HG02798 (cell line): ENCODE measurements around the gene WDR48.
A peak's percentile ranks its signal among the peaks of the same experiment; 100 is the strongest.
"Not testable (repeated sequence)": the region's sequence is repeated elsewhere in the genome, so short reads cannot be mapped to it uniquely, and the experiment has no call there.

Experiments
- ATAC-seq: cut with Tn5 transposase; IDR thresholded peaks from one replicate; pipeline ENCODE4 v1.9.1; 2021; ENCODE audit warnings: mild to moderate bottlenecking; ENCODE audit not compliant: unreplicated experiment, poor library complexity

The WDR48 gene

GRCh38 chr3:39051649-39052561 is at the start of gene WDR48, which contains the start of gene SCN11A:
Gene WDR48 (plus strand): TSS chr3:39052016. CDS start chr3:39052026, 10 bp downstream.
Gene SCN11A (minus strand): TSS chr3:39051944. CDS start chr3:38950362, 101,582 bp downstream.
- peak; percentile 100 for ATAC-seq

GRCh38 chr3:39005295-39005694 is 46.5 kb upstream of the WDR48 start:
- no peak for ATAC-seq

- ATAC-seq, result no peak
Measured at GRCh38 chr3:39011191-39011736, 40.6 kb upstream of the WDR48 start.

- ATAC-seq, result no peak
Measured at GRCh38 chr3:39013289-39013688, 38.5 kb upstream of the WDR48 start.

- no peak for ATAC-seq
Measured at GRCh38 chr3:39013921-39014509, 37.8 kb upstream of the WDR48 start.

GRCh38 chr3:39015418-39015817 is 36.4 kb upstream of the WDR48 start:
- ATAC-seq, result no peak

- ATAC-seq, result no peak
Measured at GRCh38 chr3:39019299-39019698, 32.5 kb upstream of the WDR48 start.

GRCh38 chr3:39021029-39021428 is 30.8 kb upstream of the WDR48 start:
- ATAC-seq, result peak; percentile 71

- peak; percentile 8 for ATAC-seq
Measured at GRCh38 chr3:39021465-39022285, 30.1 kb upstream of the WDR48 start.

GRCh38 chr3:39022286-39022630 is 29.6 kb upstream of the WDR48 start:
- ATAC-seq, result no peak

GRCh38 chr3:39024497-39024896 is 27.3 kb upstream of the WDR48 start:
- ATAC-seq, result no peak

GRCh38 chr3:39025222-39025970 is 26.4 kb upstream of the WDR48 start:
- ATAC-seq, result no peak

GRCh38 chr3:39028546-39028945 is 23.3 kb upstream of the WDR48 start:
- ATAC-seq, result no peak

- no peak for ATAC-seq
Measured at GRCh38 chr3:39029556-39029955, 22.3 kb upstream of the WDR48 start.

GRCh38 chr3:39038165-39038564 is 13.7 kb upstream of the WDR48 start:
- no peak for ATAC-seq

- ATAC-seq, result no peak
Measured at GRCh38 chr3:39050029-39050428, 1.8 kb upstream of the WDR48 start.

GRCh38 chr3:39052583-39052982 is 767 bp downstream of the WDR48 start:
- no peak for ATAC-seq

- ATAC-seq, result no peak
Measured at GRCh38 chr3:39053696-39054095, 1.9 kb downstream of the WDR48 start.

- no peak for ATAC-seq
Measured at GRCh38 chr3:39056151-39056550, 4.3 kb downstream of the WDR48 start.

- ATAC-seq, result not testable (repeated sequence)
Measured at GRCh38 chr3:39061228-39061627, 9.4 kb downstream of the WDR48 start.
